Measurements from ENCODE around the gene SLC30A4. TPM values are rescaled to one million over a fixed set of nuclear protein-coding genes. Genes with fewer than 3 reads are reported as not detected.

SLC30A4 gene
- total RNA-seq, 1 experiment from 2014 or later: 2.7 TPM

- Histone ChIP-seq H2AFZ (no peak overlapping the region), H3K9me2 (ENCODE audit: insufficient read depth) (no peaks in the 10 kb centered on the region)
Measured at GRCh38 chr15:45454814-45455213, 67.7 kb downstream of the SLC30A4 start.

GRCh38 chr15:45451265-45451664, 71.3 kb downstream of the SLC30A4 start:
- peaks cover 53% of the 10 kb centered on the region for H3F3A ChIP-seq (ENCODE audit: insufficient read depth, low read depth)
- intact Hi-C loops (cut with micrococcal nuclease; ENCODE audit: unreplicated experiment): no loop called here
- H3K9me2 ChIP-seq (ENCODE audit: insufficient read depth): no peaks in the 10 kb centered on the region
- POLR2A ChIA-PET (ENCODE audit: unreplicated experiment): interaction anchor here (0.6 kb wide), 1 partner anchor 20 kb away, joined by 4 read pairs; no protein-coding TSS in a partner anchor
- H3K27ac ChIP-seq: peak overlapping the region; percentile 92; the same call in 1 of the 2 replicates
- no peaks in the 10 kb centered on the region for H3K9me3 ChIP-seq (ENCODE audit: insufficient read depth, low read depth)
- H2AFZ ChIP-seq: no peak overlapping the region
- no peaks in the 10 kb centered on the region for H3K27me3 ChIP-seq (ENCODE audit: insufficient read depth, low read depth)
- no peaks in the 10 kb centered on the region for H4K20me1 ChIP-seq (ENCODE audit: insufficient read depth)
- TF ChIP-seq EZH2 (IDR thresholded peaks at IDR 0.05; ENCODE audit: low read depth): no peak
- TF ChIP-seq CTCF (conservative IDR thresholded peaks at IDR 0.05): no peak
- DNase-seq: no peak
- H3K79me2 ChIP-seq (ENCODE audit: low read depth): 0 out of 2 replicates have a peak, but pooled peaks cover 3% of the 10 kb centered on the region
- peaks cover 69% of the 10 kb centered on the region for H3K4me1 ChIP-seq (replicated peaks; ENCODE audit: insufficient read depth)
- H3K4me2 ChIP-seq: no peak overlapping the region
- H3K4me3 ChIP-seq: no peak overlapping the region
- no TSS peak for BruUV-seq (replicated peaks)
- H3K36me3 ChIP-seq (ENCODE audit: low read depth): no peaks in the 10 kb centered on the region
- CTCF ChIA-PET: no interaction called here

More at GRCh38 chr15:45454814-45455213, 67.7 kb downstream of the SLC30A4 start:
- intact Hi-C loops (cut with micrococcal nuclease; ENCODE audit: unreplicated experiment): loop anchor here (5.0 kb wide), 1 partner anchor 148 kb away; no protein-coding TSS in a partner anchor
- peaks cover 57% of the 10 kb centered on the region for H3K4me1 ChIP-seq (replicated peaks; ENCODE audit: insufficient read depth)
- peak overlapping the region; percentile 95 for H3K4me2 ChIP-seq
- no peaks in the 10 kb centered on the region for H3K27me3 ChIP-seq (ENCODE audit: insufficient read depth, low read depth)
- 0 out of 2 replicates have a peak, but pooled peaks cover 3% of the 10 kb centered on the region for H3K79me2 ChIP-seq (ENCODE audit: low read depth)
- H3K36me3 ChIP-seq (ENCODE audit: low read depth): no peaks in the 10 kb centered on the region
- no peaks in the 10 kb centered on the region for H3K9me3 ChIP-seq (ENCODE audit: insufficient read depth, low read depth)
- peak overlapping the region; percentile 9; the same call in 1 of the 2 replicates for H3K4me3 ChIP-seq
- peaks cover 44% of the 10 kb centered on the region for H3F3A ChIP-seq (ENCODE audit: insufficient read depth, low read depth)
- no peaks in the 10 kb centered on the region for H4K20me1 ChIP-seq (ENCODE audit: insufficient read depth)
- peak overlapping the region; percentile 89 for H3K27ac ChIP-seq
- DNase-seq: peak; percentile 80 to 86
- ChIA-PET CTCF (interaction anchor here (0.8 kb wide), 1 partner anchor 26 kb away, joined by 4 read pairs; no protein-coding TSS in a partner anchor), POLR2A (ENCODE audit: unreplicated experiment) (no interaction called here)
- TF ChIP-seq EZH2 (IDR thresholded peaks at IDR 0.05; ENCODE audit: low read depth): no peak
- BruUV-seq (replicated peaks): no TSS peak

GRCh38 chr15:45449916-45450867, 72.4 kb downstream of the SLC30A4 start:
- DNase-seq: peak; percentile 94 to 97
- Histone ChIP-seq H3K4me1 (replicated peaks; ENCODE audit: insufficient read depth) (peaks cover 67% of the 10 kb centered on the region), H3K9me2 (ENCODE audit: insufficient read depth) (no peaks in the 10 kb centered on the region), H3K27me3 (ENCODE audit: insufficient read depth, low read depth) (no peaks in the 10 kb centered on the region), H3K4me3 (peak overlapping the region; percentile 24; the same call in 1 of the 2 replicates), H3K36me3 (ENCODE audit: low read depth) (no peaks in the 10 kb centered on the region), H3K4me2 (peak overlapping the region; percentile 77), H4K20me1 (ENCODE audit: insufficient read depth) (no peaks in the 10 kb centered on the region), H3F3A (ENCODE audit: insufficient read depth, low read depth) (peaks cover 50% of the 10 kb centered on the region; the same call in 1 of the 2 replicates), H3K27ac (peak overlapping the region; percentile 92), H2AFZ (0 out of 2 replicates have a peak overlapping the region, but pooled peaks have one; percentile 46), H3K79me2 (ENCODE audit: low read depth) (0 out of 2 replicates have a peak, but pooled peaks cover 3% of the 10 kb centered on the region), H3K9me3 (ENCODE audit: insufficient read depth, low read depth) (no peaks in the 10 kb centered on the region)
- CTCF ChIA-PET: interaction anchor here (1.0 kb wide), 1 partner anchor 12 kb away, joined by 3 read pairs; no protein-coding TSS in a partner anchor
- intact Hi-C loops (cut with micrococcal nuclease; ENCODE audit: unreplicated experiment): no loop called here
- TSS peak; percentile 81 for BruUV-seq (replicated peaks)
- POLR2A ChIA-PET (ENCODE audit: unreplicated experiment): interaction anchor here (0.6 kb wide), 1 partner anchor 288 kb away, joined by 3 read pairs; no protein-coding TSS in a partner anchor
- no peak for TF ChIP-seq CTCF (conservative IDR thresholded peaks at IDR 0.05)
- TF ChIP-seq EZH2 (IDR thresholded peaks at IDR 0.05; ENCODE audit: low read depth): no peak

Data from PC-9 (cell line).